Aorta (tissue), 5 donors: ENCODE data around the gene AKAP13. TPM values are rescaled to one million over a fixed set of nuclear protein-coding genes. Genes with fewer than 3 reads are reported as not detected.
"Not testable (repeated sequence)": the region's sequence is repeated elsewhere in the genome, so short reads cannot be mapped to it uniquely, and the experiment has no call there.

ENCODE experiments used
- ATAC-seq: fragments of 200-7000 bp; cut with Tn5 transposase; one replicate; pipeline ENCODE4 v1.9.1; 2022; ENCODE audit warnings: moderate library complexity; ENCODE audit not compliant: low FRiP score
- DNase-seq, 2 donors: peaks; one replicate each; pipeline ENCODE4 v3.0.0-alpha.2; 2020
- H3K27ac ChIP-seq, 2 donors: one replicate each; pipeline ENCODE4 v1.5.1; 2013; ENCODE audit warnings: low read length in 2 of 2, mild to moderate bottlenecking in 2 of 2, moderate library complexity in 2 of 2, control low read depth in 1 of 2, inconsistent platforms in 1 of 2, low read depth in 1 of 2
- H3K27me3 ChIP-seq, 2 donors: one replicate each; pipeline ENCODE4 v1.6.1; 2013; ENCODE audit warnings: control low read depth in 1 of 2, low read length in 1 of 2, mild to moderate bottlenecking in 1 of 2, moderate library complexity in 1 of 2; ENCODE audit not compliant: insufficient read depth in 2 of 2, control insufficient read depth in 1 of 2
- H3K36me3 ChIP-seq, 2 donors: one replicate each; pipeline ENCODE4 v1.6.1; 2013; ENCODE audit warnings: control low read depth in 1 of 2, low read length in 1 of 2, mild to moderate bottlenecking in 1 of 2; ENCODE audit not compliant: insufficient read depth in 2 of 2, control insufficient read depth in 1 of 2
- H3K4me1 ChIP-seq, 2 donors: one replicate each; pipeline ENCODE4 v1.6.1; 2013; ENCODE audit warnings: low read length in 2 of 2, control low read depth in 1 of 2, mild to moderate bottlenecking in 1 of 2, moderate library complexity in 1 of 2; ENCODE audit not compliant: insufficient read depth in 2 of 2, control insufficient read depth in 1 of 2
- H3K4me3 ChIP-seq, 2 donors: one replicate each; pipeline ENCODE4 v1.5.1; 2013; ENCODE audit warnings: low read length in 2 of 2, control low read depth in 1 of 2, mild to moderate bottlenecking in 1 of 2
- H3K9me3 ChIP-seq: one replicate; pipeline ENCODE4 v1.6.1; 2013; ENCODE audit warnings: mild to moderate bottlenecking, low read length; ENCODE audit not compliant: control insufficient read depth
- WGBS, 2 donors: extraction: QIAGEN DNeasy Blood & Tissue Kit; methylation state at CpG; one replicate each; pipeline ENCODE4 v1.1.7; 2013; 5-methylcytosine and 5-hydroxymethylcytosine counted together
- intact Hi-C, 2 donors: fragments of 100-400 bp; cut with DNase I; formaldehyde crosslinking; loops; one replicate each; pipeline versions ENCODE4 v1.14.2 to v1.15.0; 2022
- polyA plus RNA-seq, 2 donors: library from polyadenylated mRNA; stranded (reverse); fragments of 200-250 nt; gene quantifications; one replicate each; pipeline ENCODE4 v1.2.3, GENCODE V29; 2013
- total RNA-seq, 2 donors: library from RNA; stranded (reverse); fragmentation: NEBNext Ultra II Directional; extraction: Animal tissue kit (Norgen Biotek cat#: 25700); gene quantifications; one replicate each; pipeline ENCODE4 v1.2.1, GENCODE V29; 2021
- donor health status: healthy with polysubstance abuse.
- donor health status: Bipolar disorder and iron deficiency.
- donor health status: DM: no; HTN: no; CAD: no.
- donor health status: DM: no; HTN: no; CAD: no.
- donor health status: DM: yes; HTN: yes; CAD: no.

The AKAP13 gene
- total and polyA plus RNA-seq, 4 donors = 29.6 to 267 (median 138) TPM

- H3K9me3 ChIP-seq, H3K4me1 ChIP-seq, H3K36me3 ChIP-seq, H3K27ac ChIP-seq, DNase-seq, intact Hi-C loops, H3K27me3 ChIP-seq, ATAC-seq, H3K4me3 ChIP-seq: not testable (repeated sequence)
- 76 to 94% methylated on average over 5 of the region's 5 CpGs for WGBS, 2 donors
Observed at GRCh38 chr15:85347264-85348047, 32.9 kb upstream of the AKAP13 start.

GRCh38 chr15:85348048-85348766 lies 32.2 kb upstream of the AKAP13 start:
- H3K27me3 ChIP-seq, DNase-seq, H3K4me3 ChIP-seq, H3K36me3 ChIP-seq, intact Hi-C loops, H3K4me1 ChIP-seq, ATAC-seq, H3K27ac ChIP-seq, H3K9me3 ChIP-seq: not testable (repeated sequence)
- 88 to 90% methylated on average over 8 of the region's 8 CpGs for WGBS, 2 donors

- H3K36me3 ChIP-seq, H3K9me3 ChIP-seq, H3K27me3 ChIP-seq, H3K27ac ChIP-seq, H3K4me1 ChIP-seq, ATAC-seq, H3K4me3 ChIP-seq, DNase-seq, intact Hi-C loops: not testable (repeated sequence)
- 67 to 72% methylated on average over 4 of the region's 4 CpGs for WGBS, 2 donors
Observed at GRCh38 chr15:85349062-85349461, 31.3 kb upstream of the AKAP13 start.

GRCh38 chr15:85350395-85350794 lies 30.0 kb upstream of the AKAP13 start:
- H3K27me3 ChIP-seq = no peaks in the 10 kb centered on the region
- no peaks in the 10 kb centered on the region for H3K4me1 ChIP-seq
- DNase-seq (no peak), ATAC-seq (no peak)
- WGBS, 2 donors = 90 to 96% methylated on average over 3 of the region's 3 CpGs
- no peaks in the 10 kb centered on the region for H3K9me3 ChIP-seq
- H3K27ac ChIP-seq = no peak overlapping the region
- no peaks in the 10 kb centered on the region for H3K36me3 ChIP-seq
- H3K4me3 ChIP-seq = no peak overlapping the region
- intact Hi-C loops = loop anchor here in 1 of 2 donors (10.0 kb wide), 1 partner anchor 224 kb away; no protein-coding TSS in a partner anchor

- not testable (repeated sequence) for H3K9me3 ChIP-seq, DNase-seq, H3K27ac ChIP-seq, H3K27me3 ChIP-seq, H3K36me3 ChIP-seq, ATAC-seq, H3K4me3 ChIP-seq, H3K4me1 ChIP-seq
- 85 to 93% methylated on average over 8 of the region's 8 CpGs for WGBS, 2 donors
- intact Hi-C loops = loop anchor here in 1 of 2 donors (10.0 kb wide), 1 partner anchor 223 kb away; no protein-coding TSS in a partner anchor
Observed at GRCh38 chr15:85351501-85351900, 28.9 kb upstream of the AKAP13 start.

- 83 to 96% methylated on average over 4 of the region's 4 CpGs for WGBS, 2 donors
- no peaks in the 10 kb centered on the region for H3K36me3 ChIP-seq
- H3K9me3 ChIP-seq = no peaks in the 10 kb centered on the region
- no peak overlapping the region for H3K27ac ChIP-seq
- intact Hi-C loops = loop anchor here in 1 of 2 donors (10.0 kb wide), 1 partner anchor 223 kb away; no protein-coding TSS in a partner anchor
- no peak for DNase-seq
- no peaks in the 10 kb centered on the region for H3K27me3 ChIP-seq
- H3K4me1 ChIP-seq = no peaks in the 10 kb centered on the region
- H3K4me3 ChIP-seq = no peak overlapping the region
- ATAC-seq = no peak
Observed at GRCh38 chr15:85351965-85352364, 28.4 kb upstream of the AKAP13 start.

- Histone ChIP-seq H3K27me3 (no peaks in the 10 kb centered on the region), H3K4me3 (no peak overlapping the region), H3K27ac (no peak overlapping the region), H3K4me1 (no peaks in the 10 kb centered on the region), H3K9me3 (no peaks in the 10 kb centered on the region), H3K36me3 (no peaks in the 10 kb centered on the region)
- ATAC-seq (no peak), DNase-seq (no peak)
- intact Hi-C loops = loop anchor here in 1 of 2 donors (10.0 kb wide), 1 partner anchor 221 kb away; no protein-coding TSS in a partner anchor
Observed at GRCh38 chr15:85353516-85353915, 26.9 kb upstream of the AKAP13 start.

- WGBS, 2 donors = 29 to 36% methylated on average over 4 of the region's 4 CpGs
- intact Hi-C loops = loop anchor here in 1 of 2 donors (10.0 kb wide), 1 partner anchor 220 kb away; no protein-coding TSS in a partner anchor
- Histone ChIP-seq H3K4me3 (no peak overlapping the region), H3K4me1 (no peaks in the 10 kb centered on the region), H3K27me3 (no peaks in the 10 kb centered on the region), H3K9me3 (no peaks in the 10 kb centered on the region), H3K27ac (no peak overlapping the region), H3K36me3 (no peaks in the 10 kb centered on the region)
- no peak for ATAC-seq
- no peak for DNase-seq
Observed at GRCh38 chr15:85354461-85354860, 25.9 kb upstream of the AKAP13 start.
